Endodermal cell (in vitro differentiated cells): ENCODE results near the gene TTN. TPM values are rescaled to one million over a fixed set of nuclear protein-coding genes. Genes with fewer than 3 reads are reported as not detected.

Experiments used
- DNase-seq: peaks from one replicate; pipeline ENCODE4 v3.0.0-alpha.2; 2017
- H3K27ac ChIP-seq: 2 replicates; pipeline ENCODE4 v1.5.1; 2013; ENCODE audit warnings: mild to moderate bottlenecking, low read depth, low read length, moderate library complexity
- H3K27me3 ChIP-seq: 2 replicates; pipeline ENCODE4 v1.6.1; 2013; ENCODE audit warnings: mild to moderate bottlenecking, low read length, moderate library complexity; ENCODE audit not compliant: insufficient read depth, control insufficient read depth, poor library complexity, severe bottlenecking
- H3K36me3 ChIP-seq: 2 replicates; pipeline ENCODE4 v1.7.0; 2013; ENCODE audit warnings: mild to moderate bottlenecking, low read length, moderate library complexity; ENCODE audit not compliant: control insufficient read depth, insufficient read depth
- H3K4me1 ChIP-seq: one replicate; pipeline ENCODE4 v1.7.0; 2013; ENCODE audit warnings: low read length; ENCODE audit not compliant: control insufficient read depth, insufficient read depth
- H3K4me3 ChIP-seq: 2 replicates; pipeline ENCODE4 v1.5.1; 2013; ENCODE audit warnings: mild to moderate bottlenecking, low read length, moderate library complexity
- H3K9ac ChIP-seq: 2 replicates; pipeline ENCODE4 v1.6.1; 2013; ENCODE audit warnings: mild to moderate bottlenecking, low read length, moderate library complexity; ENCODE audit not compliant: poor library complexity, severe bottlenecking; ENCODE audit errors: extremely low read depth
- H3K9me3 ChIP-seq: 2 replicates; pipeline ENCODE4 v1.6.1; 2013; ENCODE audit warnings: mild to moderate bottlenecking, low read length, moderate library complexity; ENCODE audit not compliant: control insufficient read depth
- H3K27ac Mint-ChIP-seq: 2 replicates; pipeline ENCODE4 v1.8.0; 2020; ENCODE audit warnings: mixed read lengths
- H3K27me3 Mint-ChIP-seq: 2 replicates; pipeline ENCODE4 v1.8.0; 2021; ENCODE audit warnings: mild to moderate bottlenecking, mixed read lengths; ENCODE audit not compliant: insufficient read depth
- H3K36me3 Mint-ChIP-seq: 2 replicates; pipeline ENCODE4 v1.8.0; 2020; ENCODE audit warnings: low read depth, mixed read lengths
- H3K4me1 Mint-ChIP-seq: 2 replicates; pipeline ENCODE4 v1.8.0; 2020; ENCODE audit warnings: mixed read lengths
- H3K4me3 Mint-ChIP-seq: 2 replicates; pipeline ENCODE4 v1.8.0; 2020; ENCODE audit warnings: mild to moderate bottlenecking, moderate library complexity, mixed read lengths
- H3K9me3 Mint-ChIP-seq: 2 replicates; pipeline ENCODE4 v1.8.0; 2020; ENCODE audit warnings: mild to moderate bottlenecking, mixed read lengths
- WGBS, 2 experiments: methylation state at CpG; one replicate each; pipeline versions ENCODE4 v1.1.5 to v1.1.7; 2013; ENCODE audit warnings: missing lambda C conversion rate in 2 of 2, mixed read lengths in 1 of 2; ENCODE audit not compliant: insufficient coverage in 1 of 2, insufficient read length in 1 of 2; 5-methylcytosine and 5-hydroxymethylcytosine counted together
- total RNA-seq, 2 donors: library from RNA; stranded (reverse); fragmentation: NEBNext Ultra II Directional in 1 of 2; extraction: Animal tissue kit (Norgen Biotek cat#: 25700) in 1 of 2; gene quantifications; 2 replicates in 1 of 2; 3 replicates in 1 of 2; pipeline ENCODE4 v1.2.1, GENCODE V29; 2021
- TF ChIP-seq, protein P1 (sequence below): fragments of 200-600 bp; sonication (generic); conservative IDR thresholded peaks from 2 replicates; pipeline ENCODE4 v1.5.0; 2021; ENCODE audit warnings: antibody characterized with exemption, mild to moderate bottlenecking

Gene TTN
- total RNA-seq, 2 donors from 2014 or later, result 101 to 118 TPM

DNA sequence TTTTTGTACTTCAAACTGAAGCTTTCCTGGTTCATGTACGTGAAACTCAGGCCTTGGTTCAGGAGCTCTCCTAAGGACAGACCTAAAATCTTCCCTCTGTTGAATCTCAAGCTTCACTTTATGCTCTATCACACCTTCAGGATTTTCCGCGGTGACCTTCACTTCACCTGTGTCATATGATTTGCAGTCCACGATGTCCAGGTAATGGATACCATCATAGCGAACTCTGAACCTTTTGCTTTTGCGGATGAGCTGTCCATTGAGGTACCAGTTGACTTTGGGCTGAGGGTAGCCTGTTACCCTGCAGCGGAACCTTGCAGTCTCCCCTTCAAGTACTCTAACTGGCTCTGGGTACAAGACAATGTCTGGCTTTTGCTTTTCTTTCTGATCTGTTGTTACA is 31.2 kb downstream of the TTN start:
- DNase-seq, result no peak
- H3K9ac ChIP-seq, result no peak overlapping the region
- Mint-ChIP-seq H3K4me3 (no peak overlapping the region), H3K27ac (no peak overlapping the region), H3K4me1 (no peaks in the 10 kb centered on the region), H3K27me3 (no peaks in the 10 kb centered on the region), H3K9me3 (no peaks in the 10 kb centered on the region), H3K36me3 (peaks cover 94% of the 10 kb centered on the region)
- no peak overlapping the region for H3K4me3 ChIP-seq
- TF ChIP-seq, protein P1, sequence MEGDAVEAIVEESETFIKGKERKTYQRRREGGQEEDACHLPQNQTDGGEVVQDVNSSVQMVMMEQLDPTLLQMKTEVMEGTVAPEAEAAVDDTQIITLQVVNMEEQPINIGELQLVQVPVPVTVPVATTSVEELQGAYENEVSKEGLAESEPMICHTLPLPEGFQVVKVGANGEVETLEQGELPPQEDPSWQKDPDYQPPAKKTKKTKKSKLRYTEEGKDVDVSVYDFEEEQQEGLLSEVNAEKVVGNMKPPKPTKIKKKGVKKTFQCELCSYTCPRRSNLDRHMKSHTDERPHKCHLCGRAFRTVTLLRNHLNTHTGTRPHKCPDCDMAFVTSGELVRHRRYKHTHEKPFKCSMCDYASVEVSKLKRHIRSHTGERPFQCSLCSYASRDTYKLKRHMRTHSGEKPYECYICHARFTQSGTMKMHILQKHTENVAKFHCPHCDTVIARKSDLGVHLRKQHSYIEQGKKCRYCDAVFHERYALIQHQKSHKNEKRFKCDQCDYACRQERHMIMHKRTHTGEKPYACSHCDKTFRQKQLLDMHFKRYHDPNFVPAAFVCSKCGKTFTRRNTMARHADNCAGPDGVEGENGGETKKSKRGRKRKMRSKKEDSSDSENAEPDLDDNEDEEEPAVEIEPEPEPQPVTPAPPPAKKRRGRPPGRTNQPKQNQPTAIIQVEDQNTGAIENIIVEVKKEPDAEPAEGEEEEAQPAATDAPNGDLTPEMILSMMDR, result no peak
- H3K36me3 ChIP-seq, result peaks cover 98% of the 10 kb centered on the region
- no peaks in the 10 kb centered on the region for H3K4me1 ChIP-seq
- H3K9me3 ChIP-seq, result no peaks in the 10 kb centered on the region
- WGBS, 2 experiments, result 94 to 96% methylated on average over 7 of the region's 7 CpGs
- no peak overlapping the region for H3K27ac ChIP-seq
- no peaks in the 10 kb centered on the region for H3K27me3 ChIP-seq

DNA sequence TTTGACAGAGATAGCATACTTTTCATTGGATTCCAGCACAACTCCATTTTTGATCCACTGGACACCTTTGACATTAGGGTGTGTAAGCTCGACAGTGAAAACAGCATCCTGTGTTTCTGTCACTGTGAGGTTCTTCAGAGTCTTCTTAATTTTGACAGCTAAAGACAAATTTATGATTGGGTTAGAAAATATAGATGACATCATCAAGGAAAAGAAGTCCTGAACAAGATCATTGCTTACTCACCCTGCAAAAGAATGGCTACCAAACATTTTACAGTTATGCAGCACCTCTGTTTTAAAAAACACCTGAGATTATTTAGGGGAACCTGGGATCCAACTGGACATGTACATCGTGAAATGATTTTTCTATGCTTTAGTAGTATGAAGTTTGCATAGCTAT is 36.7 kb downstream of the TTN start:
- no peaks in the 10 kb centered on the region for H3K4me1 Mint-ChIP-seq

DNA sequence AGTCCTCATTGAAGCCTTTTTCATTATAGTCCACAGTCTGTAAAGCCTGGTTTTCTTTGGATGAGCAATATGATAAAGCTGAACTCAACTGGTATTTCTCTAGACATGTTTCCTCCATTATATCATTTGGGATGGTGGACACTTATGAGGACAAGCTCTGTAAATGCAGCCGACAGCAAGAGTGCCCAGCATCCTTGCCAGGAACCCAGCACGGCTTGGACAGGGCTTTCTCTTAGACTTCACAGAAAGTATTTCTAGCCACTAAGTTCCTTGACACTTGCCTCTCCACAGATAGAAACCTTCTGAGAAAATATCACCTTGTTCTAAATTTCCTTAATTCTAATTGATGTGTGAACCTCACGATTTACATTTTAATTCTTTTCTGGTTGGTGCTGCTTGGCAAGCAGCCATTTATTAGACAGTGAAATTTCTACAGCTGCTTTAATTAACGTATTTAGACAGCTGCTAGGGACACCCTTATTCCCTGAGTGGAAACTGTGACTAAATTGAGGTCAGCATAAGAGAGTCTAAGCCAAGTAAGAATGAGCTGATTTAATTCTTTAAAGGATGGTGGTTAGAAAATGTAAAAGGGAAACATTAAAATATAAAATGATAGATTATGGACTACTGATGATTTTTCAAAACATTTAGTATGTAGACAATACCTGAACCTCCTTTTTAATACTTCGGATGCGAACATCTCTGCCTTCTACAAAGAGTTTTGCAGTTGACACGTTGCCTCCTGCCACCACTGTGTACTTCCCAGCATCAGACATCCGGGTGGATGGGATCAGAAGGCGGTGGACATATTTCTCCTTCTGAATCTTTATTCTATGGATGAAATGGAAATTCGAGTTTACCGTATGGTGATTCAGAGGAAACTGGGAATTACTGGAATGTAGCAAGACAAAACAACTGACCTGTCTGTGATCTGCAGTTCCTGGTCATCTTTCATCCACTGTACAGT is 39.8 kb downstream of the TTN start:
- H3K27me3 ChIP-seq, result no peaks in the 10 kb centered on the region
- no peak overlapping the region for H3K9ac ChIP-seq
- DNase-seq, result no peak
- peaks cover 94% of the 10 kb centered on the region for H3K36me3 ChIP-seq
- no peaks in the 10 kb centered on the region for H3K9me3 ChIP-seq
- no peak overlapping the region for H3K4me3 Mint-ChIP-seq
- H3K27ac ChIP-seq, result no peak overlapping the region
- WGBS, 2 experiments, result 92 to 95% methylated on average over 7 to 11 of the region's 11 CpGs
- no peaks in the 10 kb centered on the region for H3K9me3 Mint-ChIP-seq
- no peak overlapping the region for H3K4me3 ChIP-seq
- H3K4me1 Mint-ChIP-seq, result no peaks in the 10 kb centered on the region
- H3K27me3 Mint-ChIP-seq, result no peaks in the 10 kb centered on the region
- H3K27ac Mint-ChIP-seq, result no peak overlapping the region
- H3K4me1 ChIP-seq, result no peaks in the 10 kb centered on the region
- peaks cover 81% of the 10 kb centered on the region for H3K36me3 Mint-ChIP-seq
- TF ChIP-seq, protein P1, result no peak

More for the DNA sequence above, 36.7 kb downstream of the TTN start:
- H3K27ac ChIP-seq, result no peak overlapping the region
- Mint-ChIP-seq H3K4me3 (no peak overlapping the region), H3K27ac (no peak overlapping the region), H3K9me3 (no peaks in the 10 kb centered on the region), H3K36me3 (peaks cover 90% of the 10 kb centered on the region), H3K27me3 (no peaks in the 10 kb centered on the region)
- H3K4me3 ChIP-seq, result no peak overlapping the region
- no peaks in the 10 kb centered on the region for H3K9me3 ChIP-seq
- H3K36me3 ChIP-seq, result peaks cover 96% of the 10 kb centered on the region
- DNase-seq, result no peak
- no peaks in the 10 kb centered on the region for H3K27me3 ChIP-seq
- H3K9ac ChIP-seq, result no peak overlapping the region
- TF ChIP-seq, protein P1, result no peak
- WGBS, 2 experiments, result 94 to 95% methylated on average over 2 of the region's 2 CpGs
- H3K4me1 ChIP-seq, result no peaks in the 10 kb centered on the region
